H9 (cell line): ENCODE results near the gene ZDHHC3. TPM values are rescaled to one million over a fixed set of nuclear protein-coding genes. Genes with fewer than 3 reads are reported as not detected.

Experiments used
- DNase-seq: peaks from one replicate; pipeline ENCODE4 v3.0.0-alpha.2; 2017
- H2AFZ ChIP-seq: one replicate; pipeline ENCODE4 v1.6.1; 2013; ENCODE audit warnings: mild to moderate bottlenecking, low read length, control low read depth, moderate library complexity
- H2AK5ac ChIP-seq: 2 replicates; pipeline ENCODE4 v1.6.1; 2013; ENCODE audit warnings: low read length, control low read depth, mixed read lengths; ENCODE audit not compliant: insufficient read length
- H2BK120ac ChIP-seq: one replicate; pipeline ENCODE4 v1.6.1; 2013; ENCODE audit warnings: low read depth, mild to moderate bottlenecking, low read length, control low read depth, inconsistent platforms; ENCODE audit not compliant: poor library complexity, severe bottlenecking
- H2BK12ac ChIP-seq: 2 replicates; pipeline ENCODE4 v1.6.1; 2013; ENCODE audit warnings: low read length, control low read depth, mixed read lengths, low read depth; ENCODE audit not compliant: insufficient read length
- H2BK15ac ChIP-seq: 2 replicates; pipeline ENCODE4 v1.6.1; 2013; ENCODE audit warnings: low read depth, low read length, control low read depth
- H2BK20ac ChIP-seq: one replicate; pipeline ENCODE4 v1.6.1; 2013; ENCODE audit warnings: low read depth, mild to moderate bottlenecking, low read length, control low read depth, inconsistent platforms; ENCODE audit not compliant: poor library complexity, severe bottlenecking
- H2BK5ac ChIP-seq: 2 replicates; pipeline ENCODE4 v1.6.1; 2013; ENCODE audit warnings: low read length, control low read depth, mixed read lengths; ENCODE audit not compliant: insufficient read length
- H3K14ac ChIP-seq: 2 replicates; pipeline ENCODE4 v1.6.1; 2013; ENCODE audit warnings: low read length, control low read depth; ENCODE audit not compliant: insufficient read depth
- H3K18ac ChIP-seq: 2 replicates; pipeline ENCODE4 v1.6.1; 2013; ENCODE audit warnings: low read depth, mild to moderate bottlenecking, mixed read lengths, low read length, control low read depth; ENCODE audit not compliant: insufficient read length
- H3K23ac ChIP-seq: 2 replicates; pipeline ENCODE4 v1.6.1; 2013; ENCODE audit warnings: low read length, control low read depth, mixed read lengths, low read depth; ENCODE audit not compliant: insufficient read length
- H3K23me2 ChIP-seq: 2 replicates; pipeline ENCODE4 v1.6.1; 2013; ENCODE audit warnings: low read depth, mild to moderate bottlenecking, mixed read lengths, low read length, control low read depth; ENCODE audit not compliant: insufficient read length, poor library complexity, severe bottlenecking
- H3K27ac ChIP-seq: 2 replicates; pipeline ENCODE4 v1.5.1; 2013; ENCODE audit warnings: low read length, control low read depth, mixed read lengths, low read depth; ENCODE audit not compliant: insufficient read length
- H3K27me3 ChIP-seq: 2 replicates; pipeline ENCODE4 v1.6.1; 2013; ENCODE audit warnings: low read length, control low read depth, inconsistent platforms; ENCODE audit not compliant: insufficient read depth
- H3K4ac ChIP-seq: 2 replicates; pipeline ENCODE4 v1.6.1; 2013; ENCODE audit warnings: low read depth, mild to moderate bottlenecking, control low read depth, inconsistent platforms, low read length, moderate library complexity
- H3K4me1 ChIP-seq: 2 replicates; pipeline ENCODE4 v1.6.1; 2013; ENCODE audit warnings: low read length, control low read depth, inconsistent platforms; ENCODE audit not compliant: insufficient read depth
- H3K4me2 ChIP-seq: 2 replicates; pipeline ENCODE4 v1.6.1; 2013; ENCODE audit warnings: low read length, control low read depth, mixed read lengths; ENCODE audit not compliant: insufficient read length, insufficient read depth
- H3K56ac ChIP-seq: 2 replicates; pipeline ENCODE4 v1.6.1; 2013; ENCODE audit warnings: low read depth, mild to moderate bottlenecking, mixed read lengths, low read length, control low read depth; ENCODE audit not compliant: insufficient read length
- H3K79me1 ChIP-seq: 2 replicates; pipeline ENCODE4 v1.6.1; 2013; ENCODE audit warnings: low read depth, mild to moderate bottlenecking, moderate library complexity, low read length, control low read depth, inconsistent platforms; ENCODE audit not compliant: insufficient read depth, poor library complexity, severe bottlenecking
- H3K79me2 ChIP-seq: 2 replicates; pipeline ENCODE4 v1.6.1; 2013; ENCODE audit warnings: low read length, control low read depth, inconsistent platforms; ENCODE audit not compliant: insufficient read depth
- H3K9ac ChIP-seq: 2 replicates; pipeline ENCODE4 v1.6.1; 2013; ENCODE audit warnings: low read length, control low read depth, mixed read lengths; ENCODE audit not compliant: insufficient read length; ENCODE audit errors: extremely low read depth
- H3K9me3 ChIP-seq: one replicate; pipeline ENCODE4 v1.6.1; 2013; ENCODE audit warnings: low read depth, low read length, inconsistent platforms; ENCODE audit not compliant: control insufficient read depth
- H3T11ph ChIP-seq: one replicate; pipeline ENCODE4 v1.6.1; 2013; ENCODE audit warnings: mild to moderate bottlenecking, low read length, control low read depth, inconsistent platforms
- H4K20me1 ChIP-seq: one replicate; pipeline ENCODE4 v1.6.1; 2013; ENCODE audit not compliant: control insufficient read depth, insufficient read length, insufficient read depth
- H4K5ac ChIP-seq: 2 replicates; pipeline ENCODE4 v1.6.1; 2013; ENCODE audit warnings: low read depth, mild to moderate bottlenecking, mixed read lengths, low read length, control low read depth; ENCODE audit not compliant: insufficient read length
- H4K8ac ChIP-seq: replicated peaks from 2 replicates; pipeline ENCODE4 v1.6.1; 2013; ENCODE audit warnings: low read length, control low read depth, mixed read lengths, low read depth; ENCODE audit not compliant: insufficient read length
- H4K91ac ChIP-seq: 2 replicates; pipeline ENCODE4 v1.6.1; 2013; ENCODE audit warnings: low read depth, mild to moderate bottlenecking, moderate library complexity, mixed read lengths, low read length, control low read depth; ENCODE audit not compliant: insufficient read length
- H3K27ac Mint-ChIP-seq, 3 experiments: 2 replicates in 2 of 3; 3 replicates in 1 of 3; pipeline ENCODE4 v1.8.0; 2020 to 2021; ENCODE audit warnings: mixed read lengths in 3 of 3, mild to moderate bottlenecking in 1 of 3, moderate library complexity in 1 of 3
- H3K27me3 Mint-ChIP-seq: 2 replicates; pipeline ENCODE4 v1.8.0; 2021; ENCODE audit warnings: low read depth, mild to moderate bottlenecking, moderate library complexity, mixed read lengths
- H3K36me3 Mint-ChIP-seq, 3 experiments: 2 replicates in 2 of 3; 3 replicates in 1 of 3; pipeline ENCODE4 v1.8.0; 2020 to 2021; ENCODE audit warnings: low read depth in 3 of 3, mixed read lengths in 3 of 3; ENCODE audit not compliant: insufficient read depth in 1 of 3
- H3K4me1 Mint-ChIP-seq, 2 experiments: 2 replicates each; pipeline ENCODE4 v1.8.0; 2020; ENCODE audit warnings: mixed read lengths in 2 of 2
- H3K4me3 Mint-ChIP-seq, 2 experiments: 2 replicates in 1 of 2; 3 replicates in 1 of 2; pipeline ENCODE4 v1.8.0; 2020 to 2021; ENCODE audit warnings: mild to moderate bottlenecking in 2 of 2, mixed read lengths in 2 of 2, moderate library complexity in 1 of 2
- H3K9me3 Mint-ChIP-seq, 2 experiments: 2 replicates in 1 of 2; 3 replicates in 1 of 2; pipeline ENCODE4 v1.8.0; 2020; ENCODE audit warnings: mild to moderate bottlenecking in 2 of 2, mixed read lengths in 2 of 2, moderate library complexity in 1 of 2
- CTCF ChIP-seq: fragments of 200-600 bp; sonication (generic); conservative IDR thresholded peaks from 3 replicates; pipeline ENCODE4 v1.8.0; 2021; ENCODE audit warnings: antibody characterized with exemption, mild to moderate bottlenecking
- WGBS: extraction: QIAGEN DNeasy Blood & Tissue Kit; methylation state at CpG from one replicate; pipeline ENCODE4 v1.1.7; 2013; ENCODE audit warnings: missing lambda C conversion rate, low lambda C conversion rate, mixed read lengths; ENCODE audit not compliant: insufficient read length; ENCODE audit errors: extremely low coverage; 5-methylcytosine and 5-hydroxymethylcytosine counted together
- total RNA-seq: library from RNA; stranded (reverse); gene quantifications from 2 replicates; pipeline ENCODE4 v1.2.1, GENCODE V29; 2021

The ZDHHC3 gene
- total RNA-seq, 1 experiment from 2014 or later, result 71.3 TPM

- Histone ChIP-seq H3K14ac (no peak overlapping the region), H2AFZ (no peak overlapping the region), H2BK20ac (no peak overlapping the region), H4K91ac (no peak overlapping the region), H3K23ac (no peak overlapping the region), H4K8ac (no peak overlapping the region), H3K23me2 (no peaks in the 10 kb centered on the region), H2BK15ac (no peak overlapping the region), H3K79me1 (no peaks in the 10 kb centered on the region), H2BK12ac (no peak overlapping the region), H3K18ac (no peak overlapping the region), H3K9me3 (no peaks in the 10 kb centered on the region), H4K20me1 (no peaks in the 10 kb centered on the region), H3K4me2 (no peak overlapping the region), H2BK120ac (peak overlapping the region; percentile 86), H3K27ac (no peak overlapping the region), H2BK5ac (no peak overlapping the region), H3K9ac (no peak overlapping the region), H3K4ac (no peak overlapping the region), H3K27me3 (no peaks in the 10 kb centered on the region), H4K5ac (no peak overlapping the region), H3K4me1 (no peaks in the 10 kb centered on the region), H3K79me2 (no peaks in the 10 kb centered on the region), H2AK5ac (no peak overlapping the region), H3T11ph (no peak overlapping the region), H3K56ac (no peak overlapping the region)
- H3K36me3 Mint-ChIP-seq, result peaks cover 0 to 4% (median 0%) of the 10 kb centered on the region in 3 experiments; a peak in 2 of 7 replicates
- H3K4me1 Mint-ChIP-seq, result peaks cover 7 to 10% of the 10 kb centered on the region in 2 experiments
- H3K9me3 Mint-ChIP-seq, result no peaks in the 10 kb centered on the region; a peak in 1 of 5 replicates
- H3K4me3 Mint-ChIP-seq, result no peak overlapping the region
- no CpG with 5 or more reads among the region's 4 CpGs for WGBS
- peaks cover 4% of the 10 kb centered on the region for H3K27me3 Mint-ChIP-seq
- no peak for DNase-seq
- peak; percentile 57 for TF ChIP-seq CTCF
- no peak overlapping the region for H3K27ac Mint-ChIP-seq
Measured at GRCh38 chr3:44914936-44915335, 61.0 kb downstream of the ZDHHC3 start.
